ENCODE measurements around the gene SLC35E3.

The SLC35E3 gene

DNA sequence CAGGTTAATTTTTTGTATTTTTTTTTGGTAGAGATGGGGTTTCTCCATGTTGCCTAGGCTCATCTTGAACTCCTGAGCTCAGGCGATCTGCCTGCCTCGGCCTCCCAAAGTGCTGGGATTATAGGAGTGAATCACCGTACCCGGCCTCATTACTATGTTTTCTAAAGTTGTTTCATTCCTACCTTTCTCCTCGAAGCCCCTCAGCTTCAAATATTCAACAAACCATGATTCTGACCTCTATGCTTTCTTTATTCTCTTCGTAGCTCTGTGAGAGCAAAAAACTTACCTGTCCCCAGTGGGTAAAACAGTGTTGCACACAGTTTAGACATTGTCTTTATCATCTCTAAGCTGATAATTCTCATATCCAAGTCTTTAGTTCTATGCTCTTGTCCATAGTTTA lies 35.8 kb downstream of the SLC35E3 start:
- TF ChIP-seq ZFX (IDR thresholded peaks at IDR 0.05) (no peak), CTCF (conservative IDR thresholded peaks at IDR 0.05) (no peak)
- H3K27ac ChIP-seq, result no peak overlapping the region

DNA sequence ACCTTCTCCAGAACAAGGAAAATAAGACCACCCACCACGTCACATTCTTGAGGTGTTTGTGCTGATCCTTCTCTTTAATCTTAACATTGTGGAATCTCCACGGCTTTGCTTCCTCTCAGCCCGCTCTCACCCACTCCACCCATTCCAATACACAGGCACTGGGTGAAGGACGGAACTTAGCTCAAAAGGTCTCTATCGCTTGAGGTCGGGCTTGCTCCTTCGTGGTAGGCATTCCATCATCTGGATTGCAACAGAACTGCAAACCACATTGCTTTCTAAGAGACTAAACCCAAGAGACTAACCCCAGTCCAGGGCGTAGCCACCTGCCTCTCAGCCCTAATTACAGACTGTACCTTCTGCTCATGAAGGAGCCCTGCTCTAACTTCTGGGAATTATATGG lies 38.0 kb downstream of the SLC35E3 start:
- H3K27ac ChIP-seq, result no peak overlapping the region
- TF ChIP-seq ZFX (IDR thresholded peaks at IDR 0.05), result no peak
- TF ChIP-seq CTCF (conservative IDR thresholded peaks at IDR 0.05), result no peak

DNA sequence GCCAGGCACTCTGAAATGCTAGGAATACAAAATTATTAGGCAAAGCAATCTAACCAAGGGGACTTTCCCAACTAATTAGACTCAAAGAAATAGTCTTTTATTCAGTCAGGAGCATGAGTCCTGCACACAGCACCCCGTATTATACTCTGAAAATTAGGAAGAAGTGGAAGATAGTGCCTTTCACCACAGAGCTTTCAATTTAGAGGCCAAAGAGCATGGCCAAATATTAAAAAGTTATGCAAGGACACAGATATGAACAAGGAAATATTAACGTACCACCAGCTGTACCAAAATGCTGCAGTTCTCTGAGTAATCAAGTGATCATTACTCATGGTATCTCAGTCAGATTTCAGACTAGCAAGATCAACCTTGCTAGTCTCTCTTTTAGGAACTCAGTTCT lies 39.4 kb downstream of the SLC35E3 start:
- no peak overlapping the region for H3K27ac ChIP-seq
- TF ChIP-seq ZFX (IDR thresholded peaks at IDR 0.05), result no peak
- no peak for TF ChIP-seq CTCF (conservative IDR thresholded peaks at IDR 0.05)

- H3K27ac ChIP-seq, result no peak overlapping the region
- TF ChIP-seq CTCF (conservative IDR thresholded peaks at IDR 0.05), result no peak
- no peak for TF ChIP-seq ZFX (IDR thresholded peaks at IDR 0.05)
Observed at GRCh38 chr12:68785823-68786222, 39.8 kb downstream of the SLC35E3 start.

DNA sequence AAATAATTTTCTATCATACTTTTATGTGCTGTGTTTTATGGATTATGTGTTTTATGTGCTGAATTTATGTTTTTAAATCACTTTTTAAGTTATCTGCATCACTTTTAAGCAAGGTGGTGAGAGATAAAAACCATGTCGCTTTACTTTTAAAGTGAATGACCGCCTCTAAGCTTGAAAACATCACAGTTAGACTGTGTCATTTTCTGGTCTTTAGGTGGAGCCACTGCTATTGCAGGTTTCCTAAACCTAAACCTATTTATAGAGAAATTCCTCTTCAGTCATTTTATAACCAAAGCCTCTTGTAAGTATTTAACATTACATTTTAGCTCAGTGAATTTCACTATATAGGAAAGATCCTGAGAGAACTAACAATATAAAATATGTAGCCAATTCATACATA lies 41.0 kb downstream of the SLC35E3 start:
- TF ChIP-seq CTCF (conservative IDR thresholded peaks at IDR 0.05), result no peak; the same call in 1 of the 2 replicates
- TF ChIP-seq ZFX (IDR thresholded peaks at IDR 0.05), result no peak
- H3K27ac ChIP-seq, result no peak overlapping the region

GRCh38 chr12:68788554-68789143 lies 42.7 kb downstream of the SLC35E3 start:
- no peak for TF ChIP-seq ZFX (IDR thresholded peaks at IDR 0.05)
- TF ChIP-seq CTCF (conservative IDR thresholded peaks at IDR 0.05), result no peak
- H3K27ac ChIP-seq, result no peak overlapping the region

DNA sequence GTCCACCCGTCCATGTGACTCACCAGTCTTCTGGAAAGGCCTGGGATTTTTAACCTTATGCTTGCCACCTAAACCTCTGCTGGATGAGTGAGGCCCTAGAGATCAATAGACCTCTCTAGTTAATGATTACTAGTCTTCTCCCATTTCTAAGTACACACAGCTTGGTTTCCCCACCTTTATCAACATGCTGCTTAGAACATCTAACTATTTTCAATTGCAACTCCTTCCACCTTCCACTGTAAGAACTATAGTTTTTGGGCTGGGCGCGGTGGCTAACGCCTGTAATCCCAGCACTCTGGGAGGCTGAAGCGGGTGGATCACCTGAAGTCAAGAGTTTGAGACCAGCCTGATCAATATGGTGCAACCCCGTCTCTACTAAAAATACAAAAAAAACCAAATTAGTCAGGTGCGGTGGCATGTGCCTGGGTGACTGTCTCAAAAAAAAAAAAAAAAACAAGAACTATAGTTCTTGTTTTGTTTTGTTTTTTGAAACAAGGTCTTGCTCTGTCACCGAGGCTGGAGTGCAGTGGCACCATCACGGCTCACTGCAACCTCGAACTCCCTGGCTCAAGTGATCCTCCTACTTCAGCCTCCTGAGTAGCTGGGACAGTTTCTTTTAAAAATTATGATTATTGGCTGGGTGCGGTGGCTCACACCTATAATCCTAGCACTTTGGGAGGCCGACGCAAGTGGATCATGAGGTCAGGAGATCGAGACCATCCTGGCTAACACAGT lies 43.3 kb downstream of the SLC35E3 start:
- H3K27ac ChIP-seq, result no peak overlapping the region
- TF ChIP-seq CTCF (conservative IDR thresholded peaks at IDR 0.05) (no peak), ZFX (IDR thresholded peaks at IDR 0.05) (no peak)
